ENCODE results near the gene GAS7. TPM values are rescaled to one million over a fixed set of nuclear protein-coding genes. Genes with fewer than 3 reads are reported as not detected.
A peak's percentile ranks its signal among the peaks of the same experiment; 100 is the strongest.
"Not testable (repeated sequence)": the region's sequence is repeated elsewhere in the genome, so short reads cannot be mapped to it uniquely, and the experiment has no call there.

GAS7 gene
- total RNA-seq, 1 donor from 2014 or later: 431 TPM

GRCh38 chr17:10064536-10064935 lies 133.9 kb downstream of the GAS7 start:
- intact Hi-C loops (cut with DNase I): no loop called here
- ATAC-seq (no peak), DNase-seq (ENCODE audit: low spot score) (no peak)

- ATAC-seq (peak; percentile 24), DNase-seq (ENCODE audit: low spot score) (no peak)
- intact Hi-C loops (cut with DNase I): no loop called here
These were observed 134.6 kb downstream of the GAS7 start for GRCh38 chr17:10063730-10064241.

- DNase-seq (ENCODE audit: low spot score) (no peak), ATAC-seq (peak; percentile 13)
- intact Hi-C loops (cut with DNase I): no loop called here
These were observed 135.6 kb downstream of the GAS7 start for GRCh38 chr17:10062691-10063385.

- intact Hi-C loops (cut with DNase I): no loop called here
These were observed 137.1 kb downstream of the GAS7 start for GRCh38 chr17:10061111-10061845.

GRCh38 chr17:10060526-10060925 lies 137.9 kb downstream of the GAS7 start:
- DNase-seq (ENCODE audit: low spot score): no peak
- intact Hi-C loops (cut with DNase I): no loop called here

More at GRCh38 chr17:10061111-10061845, 137.1 kb downstream of the GAS7 start:
- DNase-seq (ENCODE audit: low spot score): peak; percentile 64
- peak; percentile 44 for ATAC-seq

GRCh38 chr17:10059684-10060211 lies 138.7 kb downstream of the GAS7 start:
- DNase-seq (ENCODE audit: low spot score) (no peak), ATAC-seq (peak; percentile 57)
- intact Hi-C loops (cut with DNase I): no loop called here

More at GRCh38 chr17:10060526-10060925, 137.9 kb downstream of the GAS7 start:
- no peak for ATAC-seq

- intact Hi-C loops (cut with DNase I): no loop called here
- no peak for DNase-seq (ENCODE audit: low spot score)
- peak; percentile 10 for ATAC-seq
These were observed 139.3 kb downstream of the GAS7 start for GRCh38 chr17:10058921-10059683.

- intact Hi-C loops (cut with DNase I); ATAC-seq: not testable (repeated sequence)
- peak; percentile 46 for DNase-seq (ENCODE audit: low spot score)
These were observed 140.9 kb downstream of the GAS7 start for GRCh38 chr17:10057466-10057865.

- ATAC-seq: no peak
- intact Hi-C loops (cut with DNase I): no loop called here
- no peak for DNase-seq (ENCODE audit: low spot score)
These were observed 143.0 kb downstream of the GAS7 start for GRCh38 chr17:10055262-10055975.

GRCh38 chr17:10053782-10054540 lies 144.4 kb downstream of the GAS7 start:
- DNase-seq (ENCODE audit: low spot score): no peak
- ATAC-seq: peak; percentile 47

GRCh38 chr17:10052106-10052813 lies 146.1 kb downstream of the GAS7 start:
- ATAC-seq (no peak), DNase-seq (ENCODE audit: low spot score) (no peak)
- intact Hi-C loops (cut with DNase I): no loop called here

More at GRCh38 chr17:10053782-10054540, 144.4 kb downstream of the GAS7 start:
- intact Hi-C loops (cut with DNase I): no loop called here

GRCh38 chr17:10051112-10051511 lies 147.3 kb downstream of the GAS7 start:
- DNase-seq (ENCODE audit: low spot score): no peak
- no peak for ATAC-seq
- intact Hi-C loops (cut with DNase I): no loop called here

- DNase-seq (ENCODE audit: low spot score) (peak; percentile 75), ATAC-seq (peak; percentile 84)
- intact Hi-C loops (cut with DNase I): no loop called here
These were observed 147.8 kb downstream of the GAS7 start for GRCh38 chr17:10050597-10051101.

- no peak for DNase-seq (ENCODE audit: low spot score)
- ATAC-seq: peak; percentile 87
- intact Hi-C loops (cut with DNase I): no loop called here
These were observed 149.6 kb downstream of the GAS7 start for GRCh38 chr17:10048629-10049350.

GRCh38 chr17:10046786-10047785 lies 151.3 kb downstream of the GAS7 start:
- no peak for ATAC-seq
- intact Hi-C loops (cut with DNase I): no loop called here
- DNase-seq (ENCODE audit: low spot score): no peak

Data from sciatic nerve (tissue), 2 donors.